ENCODE results near the gene FOLR2.

The FOLR2 gene

GRCh38 chr11:72228229-72228843 is 11.7 kb downstream of the FOLR2 start:
- H3K4me3 ChIP-seq (ENCODE audit: insufficient read length, low read depth), result no peak overlapping the region
- no peaks in the 10 kb centered on the region for H3K27me3 ChIP-seq (ENCODE audit: insufficient read depth, insufficient read length)
- H3K36me3 ChIP-seq (ENCODE audit: insufficient read depth, insufficient read length, low read length), result peaks cover 75% of the 10 kb centered on the region
- DNase-seq (ENCODE audit: low read depth, low spot score), result no peak
- H3K4me1 ChIP-seq (ENCODE audit: insufficient read depth, insufficient read length), result peaks cover 5% of the 10 kb centered on the region
- H3K9me3 ChIP-seq (ENCODE audit: insufficient read depth, low read length), result no peaks in the 10 kb centered on the region
- TF ChIP-seq YY1 (IDR thresholded peaks at IDR 0.05; ENCODE audit: insufficient read depth, insufficient read length), result no peak
- no peak for TF ChIP-seq ZNF274 (IDR thresholded peaks at IDR 0.05; ENCODE audit: low read depth, low read length)
- no peak for TF ChIP-seq SUZ12 (IDR thresholded peaks at IDR 0.05; ENCODE audit: extremely low read depth, insufficient read depth, insufficient read length)
- no peak overlapping the region for H3K9ac ChIP-seq (ENCODE audit: insufficient read length, low read depth)

GRCh38 chr11:72228844-72229231 is 12.2 kb downstream of the FOLR2 start:
- Histone ChIP-seq H3K36me3 (ENCODE audit: insufficient read depth, insufficient read length, low read length) (peaks cover 80% of the 10 kb centered on the region), H3K9ac (ENCODE audit: insufficient read length, low read depth) (no peak overlapping the region), H3K9me3 (ENCODE audit: insufficient read depth, low read length) (no peaks in the 10 kb centered on the region), H3K27me3 (ENCODE audit: insufficient read depth, insufficient read length) (no peaks in the 10 kb centered on the region), H3K4me3 (ENCODE audit: insufficient read length, low read depth) (no peak overlapping the region), H3K4me1 (ENCODE audit: insufficient read depth, insufficient read length) (peaks cover 7% of the 10 kb centered on the region)
- DNase-seq (ENCODE audit: low read depth, low spot score), result no peak
- TF ChIP-seq YY1 (IDR thresholded peaks at IDR 0.05; ENCODE audit: insufficient read depth, insufficient read length) (no peak), ZNF274 (IDR thresholded peaks at IDR 0.05; ENCODE audit: low read depth, low read length) (no peak), SUZ12 (IDR thresholded peaks at IDR 0.05; ENCODE audit: extremely low read depth, insufficient read depth, insufficient read length) (no peak)

- peaks cover 86% of the 10 kb centered on the region for H3K36me3 ChIP-seq (ENCODE audit: insufficient read depth, insufficient read length, low read length)
- DNase-seq (ENCODE audit: low read depth, low spot score), result no peak
- H3K4me1 ChIP-seq (ENCODE audit: insufficient read depth, insufficient read length), result peaks cover 8% of the 10 kb centered on the region
- TF ChIP-seq SUZ12 (IDR thresholded peaks at IDR 0.05; ENCODE audit: extremely low read depth, insufficient read depth, insufficient read length) (no peak), ZNF274 (IDR thresholded peaks at IDR 0.05; ENCODE audit: low read depth, low read length) (no peak), YY1 (IDR thresholded peaks at IDR 0.05; ENCODE audit: insufficient read depth, insufficient read length) (no peak)
- H3K9me3 ChIP-seq (ENCODE audit: insufficient read depth, low read length), result no peaks in the 10 kb centered on the region
- H3K9ac ChIP-seq (ENCODE audit: insufficient read length, low read depth), result no peak overlapping the region
- no peaks in the 10 kb centered on the region for H3K27me3 ChIP-seq (ENCODE audit: insufficient read depth, insufficient read length)
- H3K4me3 ChIP-seq (ENCODE audit: insufficient read length, low read depth), result no peak overlapping the region
Observed at GRCh38 chr11:72229336-72229924, 12.8 kb downstream of the FOLR2 start.

- Histone ChIP-seq H3K9ac (ENCODE audit: insufficient read length, low read depth) (no peak overlapping the region), H3K4me1 (ENCODE audit: insufficient read depth, insufficient read length) (peaks cover 8% of the 10 kb centered on the region), H3K36me3 (ENCODE audit: insufficient read depth, insufficient read length, low read length) (peaks cover 93% of the 10 kb centered on the region), H3K27me3 (ENCODE audit: insufficient read depth, insufficient read length) (no peaks in the 10 kb centered on the region), H3K4me3 (ENCODE audit: insufficient read length, low read depth) (no peak overlapping the region), H3K9me3 (ENCODE audit: insufficient read depth, low read length) (no peaks in the 10 kb centered on the region)
- TF ChIP-seq SUZ12 (IDR thresholded peaks at IDR 0.05; ENCODE audit: extremely low read depth, insufficient read depth, insufficient read length), result no peak
- TF ChIP-seq YY1 (IDR thresholded peaks at IDR 0.05; ENCODE audit: insufficient read depth, insufficient read length), result no peak
- no peak for TF ChIP-seq ZNF274 (IDR thresholded peaks at IDR 0.05; ENCODE audit: low read depth, low read length)
- DNase-seq (ENCODE audit: low read depth, low spot score), result no peak
Observed at GRCh38 chr11:72229925-72230763, 13.6 kb downstream of the FOLR2 start.

- Histone ChIP-seq H3K9me3 (ENCODE audit: insufficient read depth, low read length) (no peaks in the 10 kb centered on the region), H3K4me3 (ENCODE audit: insufficient read length, low read depth) (no peak overlapping the region), H3K27me3 (ENCODE audit: insufficient read depth, insufficient read length) (no peaks in the 10 kb centered on the region), H3K36me3 (ENCODE audit: insufficient read depth, insufficient read length, low read length) (peaks cover 97% of the 10 kb centered on the region), H3K4me1 (ENCODE audit: insufficient read depth, insufficient read length) (peaks cover 8% of the 10 kb centered on the region), H3K9ac (ENCODE audit: insufficient read length, low read depth) (no peak overlapping the region)
- no peak for DNase-seq (ENCODE audit: low read depth, low spot score)
- no peak for TF ChIP-seq ZNF274 (IDR thresholded peaks at IDR 0.05; ENCODE audit: low read depth, low read length)
- no peak for TF ChIP-seq YY1 (IDR thresholded peaks at IDR 0.05; ENCODE audit: insufficient read depth, insufficient read length)
- TF ChIP-seq SUZ12 (IDR thresholded peaks at IDR 0.05; ENCODE audit: extremely low read depth, insufficient read depth, insufficient read length), result no peak
Observed at GRCh38 chr11:72230764-72231365, 14.3 kb downstream of the FOLR2 start.

GRCh38 chr11:72231396-72232259 is 15.0 kb downstream of the FOLR2 start:
- TF ChIP-seq YY1 (IDR thresholded peaks at IDR 0.05; ENCODE audit: insufficient read depth, insufficient read length), result no peak
- H3K9ac ChIP-seq (ENCODE audit: insufficient read length, low read depth), result no peak overlapping the region
- no peak for DNase-seq (ENCODE audit: low read depth, low spot score)
- peaks cover 7% of the 10 kb centered on the region for H3K4me1 ChIP-seq (ENCODE audit: insufficient read depth, insufficient read length)
- no peaks in the 10 kb centered on the region for H3K27me3 ChIP-seq (ENCODE audit: insufficient read depth, insufficient read length)
- no peaks in the 10 kb centered on the region for H3K9me3 ChIP-seq (ENCODE audit: insufficient read depth, low read length)
- H3K4me3 ChIP-seq (ENCODE audit: insufficient read length, low read depth), result no peak overlapping the region
- peaks cover 100% of the 10 kb centered on the region for H3K36me3 ChIP-seq (ENCODE audit: insufficient read depth, insufficient read length, low read length)

All from NT2/D1 (cell line).